ENCODE data around the gene TOR1A.

The TOR1A gene

GRCh38 chr9:129781981-129782380 lies 42.0 kb downstream of the TOR1A start:
- DNase-seq (ENCODE audit: low read depth) = no peak
- no peak for TF ChIP-seq CTCF (IDR thresholded peaks at IDR 0.05; ENCODE audit: insufficient read depth, low read depth, low read length, missing control alignments)
- H3K4me3 ChIP-seq (ENCODE audit: low read length) = no peak overlapping the region

- no peak for DNase-seq (ENCODE audit: low read depth)
Measured at GRCh38 chr9:129781131-129781530, 42.8 kb downstream of the TOR1A start.

GRCh38 chr9:129779560-129780190 lies 44.3 kb downstream of the TOR1A start:
- TF ChIP-seq CTCF (IDR thresholded peaks at IDR 0.05; ENCODE audit: insufficient read depth, low read depth, low read length, missing control alignments) = no peak
- DNase-seq (ENCODE audit: low read depth) = no peak
- H3K4me3 ChIP-seq (ENCODE audit: low read length) = no peak overlapping the region

More at GRCh38 chr9:129781131-129781530, 42.8 kb downstream of the TOR1A start:
- TF ChIP-seq CTCF (IDR thresholded peaks at IDR 0.05; ENCODE audit: insufficient read depth, low read depth, low read length, missing control alignments) = no peak
- no peak overlapping the region for H3K4me3 ChIP-seq (ENCODE audit: low read length)

- DNase-seq (ENCODE audit: low read depth) = peak; percentile 73
- H3K4me3 ChIP-seq (ENCODE audit: low read length) = no peak overlapping the region
- no peak for TF ChIP-seq CTCF (IDR thresholded peaks at IDR 0.05; ENCODE audit: insufficient read depth, low read depth, low read length, missing control alignments)
Measured at GRCh38 chr9:129778469-129778868, 45.5 kb downstream of the TOR1A start.

- peak; percentile 27 for DNase-seq (ENCODE audit: low read depth)
- TF ChIP-seq CTCF (IDR thresholded peaks at IDR 0.05; ENCODE audit: insufficient read depth, low read depth, low read length, missing control alignments) = no peak
- H3K4me3 ChIP-seq (ENCODE audit: low read length) = no peak overlapping the region
Measured at GRCh38 chr9:129777769-129778130, 46.2 kb downstream of the TOR1A start.

GRCh38 chr9:129776938-129777768 lies 46.8 kb downstream of the TOR1A start:
- no peak overlapping the region for H3K4me3 ChIP-seq (ENCODE audit: low read length)
- TF ChIP-seq CTCF (IDR thresholded peaks at IDR 0.05; ENCODE audit: insufficient read depth, low read depth, low read length, missing control alignments) = no peak
- peak; percentile 98 for DNase-seq (ENCODE audit: low read depth)
